Mesenchymal stem cell (in vitro differentiated cells and primary cell): ENCODE measurements around the gene HOXB7.

Experiments
- DNase-seq: peaks from one replicate; pipeline ENCODE4 v3.0.0-alpha.2; 2013
- H2AFZ ChIP-seq: one replicate; pipeline ENCODE4 v1.6.1; 2013; ENCODE audit warnings: low read depth, mild to moderate bottlenecking, control low read depth, inconsistent platforms, low read length, moderate library complexity
- H2AK5ac ChIP-seq: 2 replicates; pipeline ENCODE4 v1.6.1; 2013; ENCODE audit warnings: low read length, moderate library complexity, mild to moderate bottlenecking, inconsistent platforms; ENCODE audit not compliant: severe bottlenecking
- H2BK120ac ChIP-seq: one replicate; pipeline ENCODE4 v1.6.1; 2013; ENCODE audit warnings: low read depth, mild to moderate bottlenecking, inconsistent platforms, low read length, moderate library complexity
- H2BK12ac ChIP-seq, 2 experiments: one replicate each; pipeline ENCODE4 v1.6.1; 2013; ENCODE audit warnings: inconsistent platforms in 2 of 2, low read length in 2 of 2, mild to moderate bottlenecking in 2 of 2, moderate library complexity in 2 of 2, control low read depth in 1 of 2
- H2BK15ac ChIP-seq: one replicate; pipeline ENCODE4 v1.6.1; 2013; ENCODE audit warnings: mild to moderate bottlenecking, low read depth, inconsistent platforms; ENCODE audit not compliant: poor library complexity, severe bottlenecking
- H2BK5ac ChIP-seq: 2 replicates; pipeline ENCODE4 v1.6.1; 2013; ENCODE audit warnings: low read depth, mild to moderate bottlenecking, low read length, control low read depth, inconsistent platforms; ENCODE audit not compliant: poor library complexity, severe bottlenecking
- H3K14ac ChIP-seq, 2 experiments: one replicate each; pipeline ENCODE4 v1.6.1; 2013; ENCODE audit warnings: inconsistent platforms in 2 of 2, low read length in 2 of 2, control low read depth in 1 of 2, mild to moderate bottlenecking in 1 of 2, moderate library complexity in 1 of 2
- H3K18ac ChIP-seq, 2 experiments: one replicate each; pipeline ENCODE4 v1.6.1; 2013; ENCODE audit warnings: inconsistent platforms in 2 of 2, low read length in 2 of 2, control low read depth in 1 of 2, low read depth in 1 of 2, mild to moderate bottlenecking in 1 of 2
- H3K23ac ChIP-seq, 2 experiments: one replicate each; pipeline ENCODE4 v1.6.1; 2013; ENCODE audit warnings: inconsistent platforms in 2 of 2, low read length in 2 of 2, mild to moderate bottlenecking in 2 of 2, moderate library complexity in 2 of 2, control low read depth in 1 of 2
- H3K27ac ChIP-seq: 2 replicates; pipeline ENCODE4 v1.5.1; 2013; ENCODE audit warnings: mild to moderate bottlenecking, moderate library complexity, low read length, control low read depth, inconsistent platforms; ENCODE audit not compliant: poor library complexity, severe bottlenecking
- H3K27me3 ChIP-seq, 2 experiments: 2 replicates each; pipeline versions ENCODE4 v1.6.1 to v1.7.0; 2013; ENCODE audit warnings: low read length in 2 of 2, mild to moderate bottlenecking in 2 of 2, moderate library complexity in 2 of 2, control low read depth in 1 of 2, inconsistent platforms in 1 of 2; ENCODE audit not compliant: control insufficient read depth in 1 of 2, insufficient read depth in 1 of 2
- H3K36me3 ChIP-seq, 2 experiments: 2 replicates each; pipeline versions ENCODE4 v1.6.1 to v1.7.0; 2013; ENCODE audit warnings: low read length in 2 of 2, control low read depth in 1 of 2, inconsistent platforms in 1 of 2, low read depth in 1 of 2, mild to moderate bottlenecking in 1 of 2; ENCODE audit not compliant: insufficient read depth in 2 of 2, control insufficient read depth in 1 of 2
- H3K4ac ChIP-seq, 2 experiments: one replicate each; pipeline ENCODE4 v1.6.1; 2013; ENCODE audit warnings: inconsistent platforms in 2 of 2, low read length in 2 of 2, mild to moderate bottlenecking in 2 of 2, moderate library complexity in 2 of 2, control low read depth in 1 of 2, low read depth in 1 of 2
- H3K4me1 ChIP-seq: 2 replicates; pipeline ENCODE4 v1.6.1; 2013; ENCODE audit warnings: low read depth, low read length, control low read depth; ENCODE audit not compliant: control insufficient read depth, insufficient read depth
- H3K4me2 ChIP-seq: 2 replicates; pipeline ENCODE4 v1.6.1; 2013; ENCODE audit warnings: low read length, mild to moderate bottlenecking, inconsistent platforms; ENCODE audit not compliant: poor library complexity, severe bottlenecking
- H3K4me3 ChIP-seq, 2 experiments: 2 replicates each; pipeline versions ENCODE4 v1.5.1 to v1.7.0; 2013; ENCODE audit warnings: low read length in 2 of 2, mild to moderate bottlenecking in 2 of 2, control low read depth in 1 of 2, low read depth in 1 of 2; ENCODE audit not compliant: insufficient read depth in 1 of 2
- H3K79me1 ChIP-seq: replicated peaks from 2 replicates; pipeline ENCODE4 v1.6.1; 2013; ENCODE audit warnings: mild to moderate bottlenecking, control low read depth, low read length, inconsistent platforms; ENCODE audit not compliant: poor library complexity, severe bottlenecking
- H3K9ac ChIP-seq: 2 replicates; pipeline ENCODE4 v1.7.0; 2013; ENCODE audit warnings: mild to moderate bottlenecking, low read length, moderate library complexity
- H3K9me3 ChIP-seq: 2 replicates; pipeline ENCODE4 v1.7.0; 2013; ENCODE audit warnings: mild to moderate bottlenecking, low read length; ENCODE audit not compliant: control insufficient read depth
- H4K8ac ChIP-seq: one replicate; pipeline ENCODE4 v1.6.1; 2013; ENCODE audit warnings: inconsistent platforms, mild to moderate bottlenecking, low read length, moderate library complexity
- H4K91ac ChIP-seq: one replicate; pipeline ENCODE4 v1.6.1; 2013; ENCODE audit warnings: mild to moderate bottlenecking, low read length, inconsistent platforms
- WGBS: methylation state at CpG from one replicate; pipeline ENCODE4 v1.1.7; 2013; ENCODE audit warnings: mixed read lengths; 5-methylcytosine and 5-hydroxymethylcytosine counted together

Gene HOXB7

DNA sequence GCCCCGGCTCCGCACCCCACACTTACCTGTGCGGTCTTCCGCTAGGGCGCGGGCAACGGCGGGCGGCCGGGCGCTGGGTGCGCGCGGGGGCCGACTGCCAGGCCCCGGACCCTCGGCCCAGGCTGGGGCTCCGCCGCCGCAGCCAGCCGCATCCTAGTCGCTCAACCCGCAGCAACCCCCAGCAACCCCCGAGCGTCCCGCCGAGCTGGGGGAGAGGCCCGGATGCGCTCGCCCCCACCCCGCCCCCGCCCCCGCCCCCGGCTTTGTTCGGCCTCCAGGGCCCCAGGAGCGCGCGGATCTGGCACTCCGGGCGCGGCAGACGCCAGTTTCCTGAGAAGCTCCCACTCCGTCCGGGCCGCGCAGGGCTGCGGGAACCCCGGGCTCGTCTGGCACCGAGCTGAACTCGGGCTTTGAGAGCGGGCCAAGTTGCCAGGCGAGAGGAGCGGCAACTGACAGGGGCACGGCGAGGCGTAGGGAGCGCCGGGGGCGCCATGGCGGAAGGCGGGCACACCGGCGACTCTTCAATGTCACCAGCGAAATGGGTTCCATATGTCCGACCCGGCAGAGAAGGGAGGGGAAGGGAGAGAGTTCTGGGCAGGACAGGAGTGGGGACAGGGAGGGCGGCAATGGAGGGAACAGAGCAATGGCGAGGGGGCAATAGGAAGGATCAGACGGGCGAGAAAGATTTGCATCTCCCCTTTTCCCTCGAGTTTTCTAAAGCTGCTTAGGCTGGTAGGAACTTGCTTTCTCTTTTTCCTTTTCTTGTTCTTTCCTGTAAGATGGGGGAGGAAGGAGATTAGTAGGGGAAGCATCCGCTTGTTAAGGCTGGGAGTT, 46.4 kb downstream of the HOXB7 start:
- H3K79me1 ChIP-seq = no peaks in the 10 kb centered on the region
- H2BK12ac ChIP-seq = peak overlapping the region; percentile 44 to 88
- H2BK120ac ChIP-seq = peak overlapping the region; percentile 87
- H3K4ac ChIP-seq = peak overlapping the region; percentile 92 to 95
- peak overlapping the region; percentile 90 to 96 for H3K18ac ChIP-seq
- H2BK15ac ChIP-seq = peak overlapping the region; percentile 96
- H3K4me3 ChIP-seq = peak overlapping the region; percentile 61 to 77
- H3K27ac ChIP-seq = peak overlapping the region; percentile 20
- WGBS = 6% methylated on average over 52 of the region's 73 CpGs
- peak overlapping the region; percentile 36 to 90 for H3K14ac ChIP-seq
- H3K4me1 ChIP-seq = peaks cover 43% of the 10 kb centered on the region
- H3K9me3 ChIP-seq = no peaks in the 10 kb centered on the region
- peak overlapping the region; percentile 86 for H3K9ac ChIP-seq
- H2BK5ac ChIP-seq = no peak overlapping the region
- peak overlapping the region; percentile 93 for H4K91ac ChIP-seq
- peak overlapping the region; percentile 89 for H3K4me2 ChIP-seq
- H3K23ac ChIP-seq = peak overlapping the region; percentile 86 to 91
- no peaks in the 10 kb centered on the region for H3K27me3 ChIP-seq
- no peak overlapping the region for H2AFZ ChIP-seq
- peak overlapping the region; percentile 94 for H4K8ac ChIP-seq
- peak; percentile 56 for DNase-seq
- H2AK5ac ChIP-seq = peak overlapping the region; percentile 61
- peaks cover 20 to 26% of the 10 kb centered on the region in 2 experiments for H3K36me3 ChIP-seq

DNA sequence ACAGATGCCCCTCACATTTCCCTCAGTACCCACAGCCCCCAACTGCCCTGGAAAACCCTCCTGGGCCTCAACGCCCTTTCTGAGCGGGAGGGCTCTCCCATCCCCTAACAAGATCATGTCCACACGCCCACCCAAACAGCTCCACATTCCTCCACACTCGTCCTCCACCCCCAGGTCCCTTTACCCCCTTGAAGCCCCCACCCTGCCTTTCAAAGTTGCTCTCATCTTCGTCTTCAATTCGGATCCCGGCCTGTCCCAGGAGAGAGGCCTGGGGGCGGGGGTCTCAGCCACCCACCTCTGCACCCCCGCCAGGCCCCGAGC, 47.0 kb downstream of the HOXB7 start:
- Histone ChIP-seq H4K8ac (peak overlapping the region; percentile 85), H3K9ac (peak overlapping the region; percentile 67), H3K23ac (no peak overlapping the region), H3K18ac (peak overlapping the region; percentile 68 to 83), H3K4me2 (peak overlapping the region; percentile 37), H2BK15ac (peak overlapping the region; percentile 70), H3K27me3 (no peaks in the 10 kb centered on the region), H2AK5ac (peak overlapping the region; percentile 56), H3K9me3 (no peaks in the 10 kb centered on the region), H3K4ac (peak overlapping the region in 1 of 2 experiments; percentile 44), H2BK12ac (peak overlapping the region; percentile 7 to 42), H3K79me1 (peaks cover 1% of the 10 kb centered on the region), H2BK120ac (peak overlapping the region; percentile 87), H3K4me3 (peak overlapping the region; percentile 61 to 65), H3K4me1 (peaks cover 43% of the 10 kb centered on the region), H3K27ac (no peak overlapping the region), H2AFZ (no peak overlapping the region), H2BK5ac (no peak overlapping the region), H3K36me3 (peaks cover 20 to 26% of the 10 kb centered on the region in 2 experiments), H3K14ac (peak overlapping the region; percentile 36 to 49), H4K91ac (peak overlapping the region; percentile 44)
- 32% methylated on average over 10 of the region's 10 CpGs for WGBS
- DNase-seq = no peak

DNA sequence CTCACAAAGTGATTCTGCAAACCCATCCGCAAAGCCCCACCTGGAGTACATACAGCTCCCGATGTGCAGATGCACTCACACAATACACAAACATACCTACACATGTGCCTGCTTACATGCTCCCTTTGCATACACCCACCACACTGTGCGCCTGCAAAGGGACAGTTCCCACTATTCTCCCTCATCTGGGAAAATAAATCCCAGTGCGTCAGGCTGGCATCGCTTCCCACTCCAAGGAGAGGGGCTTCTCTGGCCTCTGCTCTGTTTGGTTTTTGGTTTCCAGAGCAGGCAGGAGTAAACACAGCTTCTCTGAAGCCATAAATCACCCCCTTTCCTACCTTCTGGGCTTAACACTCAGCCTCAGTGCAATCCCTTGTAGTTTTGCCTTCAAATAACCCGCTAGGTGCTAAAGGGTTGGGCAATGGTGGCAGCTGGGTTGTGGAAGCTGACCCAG, 47.4 kb downstream of the HOXB7 start:
- H3K4ac ChIP-seq = peak overlapping the region; percentile 44 to 68
- no peak overlapping the region for H2AFZ ChIP-seq
- H3K4me3 ChIP-seq = peak overlapping the region; percentile 61 to 65
- H2BK15ac ChIP-seq = peak overlapping the region; percentile 32
- WGBS = 41% methylated on average over 6 of the region's 6 CpGs
- peak overlapping the region; percentile 68 to 83 for H3K18ac ChIP-seq
- peak overlapping the region; percentile 87 for H2BK120ac ChIP-seq
- peak overlapping the region in 1 of 2 experiments; percentile 49 for H3K14ac ChIP-seq
- H3K4me1 ChIP-seq = peaks cover 42% of the 10 kb centered on the region
- H3K27ac ChIP-seq = no peak overlapping the region
- H4K91ac ChIP-seq = peak overlapping the region; percentile 44
- H4K8ac ChIP-seq = peak overlapping the region; percentile 85
- peak overlapping the region; percentile 56 for H2AK5ac ChIP-seq
- no peaks in the 10 kb centered on the region for H3K27me3 ChIP-seq
- H3K36me3 ChIP-seq = peaks cover 20 to 26% of the 10 kb centered on the region in 2 experiments
- peak overlapping the region; percentile 67 for H3K9ac ChIP-seq
- peaks cover 1% of the 10 kb centered on the region for H3K79me1 ChIP-seq
- peak overlapping the region in 1 of 2 experiments; percentile 20 for H3K23ac ChIP-seq
- no peak overlapping the region for H2BK5ac ChIP-seq
- DNase-seq = peak; percentile 81
- H3K9me3 ChIP-seq = no peaks in the 10 kb centered on the region
- H3K4me2 ChIP-seq = peak overlapping the region; percentile 37
- H2BK12ac ChIP-seq = peak overlapping the region in 1 of 2 experiments; percentile 42

DNA sequence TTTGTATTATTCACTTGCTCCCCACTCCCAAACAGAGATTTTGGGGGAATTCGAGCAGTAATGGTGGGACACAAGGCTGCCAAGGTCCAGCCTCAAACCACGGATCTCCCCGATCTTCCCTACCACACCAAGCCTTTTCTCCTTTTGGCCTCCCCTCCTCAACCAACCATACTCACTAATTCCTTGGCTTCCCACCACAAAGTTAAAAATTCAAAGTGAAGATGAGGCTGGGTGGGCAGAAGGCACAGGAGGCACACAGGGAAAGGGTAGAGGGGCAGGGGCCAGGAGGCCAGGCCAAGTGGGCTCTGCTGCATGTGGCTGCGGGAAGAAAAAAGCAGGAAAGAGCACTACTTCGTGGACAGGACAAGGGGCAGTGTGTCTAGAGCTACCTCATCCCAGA, 47.9 kb downstream of the HOXB7 start:
- H3K4ac ChIP-seq = peak overlapping the region in 1 of 2 experiments; percentile 68
- peak overlapping the region; percentile 37 for H3K4me2 ChIP-seq
- H4K8ac ChIP-seq = peak overlapping the region; percentile 69
- H2AFZ ChIP-seq = no peak overlapping the region
- WGBS = 38% methylated on average over 4 of the region's 5 CpGs
- H2BK120ac ChIP-seq = peak overlapping the region; percentile 21
- H2BK5ac ChIP-seq = no peak overlapping the region
- no peak for DNase-seq
- peak overlapping the region in 1 of 2 experiments; percentile 58 for H3K18ac ChIP-seq
- no peaks in the 10 kb centered on the region for H3K27me3 ChIP-seq
- H3K14ac ChIP-seq = peak overlapping the region in 1 of 2 experiments; percentile 45
- peaks cover 43% of the 10 kb centered on the region for H3K4me1 ChIP-seq
- no peaks in the 10 kb centered on the region for H3K9me3 ChIP-seq
- peak overlapping the region; percentile 67 for H3K9ac ChIP-seq
- peaks cover 23 to 29% of the 10 kb centered on the region in 2 experiments for H3K36me3 ChIP-seq
- H2AK5ac ChIP-seq = peak overlapping the region; percentile 43
- H4K91ac ChIP-seq = peak overlapping the region; percentile 74
- no peak overlapping the region for H3K27ac ChIP-seq
- peak overlapping the region; percentile 77 for H2BK15ac ChIP-seq
- H2BK12ac ChIP-seq = no peak overlapping the region
- peaks cover 1% of the 10 kb centered on the region for H3K79me1 ChIP-seq
- H3K4me3 ChIP-seq = peak overlapping the region in 1 of 2 experiments; percentile 65
- H3K23ac ChIP-seq = peak overlapping the region in 1 of 2 experiments; percentile 20
